Measurements from ENCODE around the gene TLR8. TPM values are rescaled to one million over a fixed set of nuclear protein-coding genes. Genes with fewer than 3 reads are reported as not detected.

Gene TLR8
- 0.01 TPM in 1 of 2 replicates, not detected in the other for polyA plus RNA-seq (2013)

DNA sequence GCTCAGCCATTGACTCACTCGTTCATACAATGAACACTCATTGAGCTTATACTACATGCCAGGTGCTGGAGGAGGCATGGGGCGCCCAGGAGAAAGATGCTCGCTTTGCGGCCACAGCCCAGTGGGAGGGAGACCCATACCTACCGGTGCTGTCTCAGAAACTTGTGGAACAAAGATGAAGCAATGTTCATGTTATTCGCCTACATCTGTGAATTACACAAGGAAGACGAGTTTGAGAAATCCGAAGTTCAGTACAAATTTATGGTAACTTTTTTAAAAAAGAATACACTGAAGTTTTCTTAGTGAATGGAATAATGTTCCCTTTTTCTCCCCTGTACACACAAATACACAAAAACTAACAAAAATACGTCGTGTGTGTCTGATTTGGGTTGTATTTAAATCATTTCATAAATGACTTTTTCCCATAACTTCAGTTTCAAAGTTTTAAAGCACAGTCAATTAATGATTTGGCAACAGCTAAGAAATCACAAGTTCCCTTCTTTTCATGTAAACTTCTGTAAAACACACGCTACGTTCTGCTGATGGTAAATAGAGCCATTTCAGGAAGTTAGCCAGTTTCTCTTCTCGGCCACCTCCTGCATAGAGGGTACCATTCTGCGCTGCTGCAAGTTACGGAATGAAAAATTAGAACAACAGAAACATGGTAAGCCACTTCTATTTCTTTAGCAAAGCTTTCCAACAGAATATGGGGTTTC, at the start of gene TLR8:
Gene TLR8 (plus strand): TSS at position 575 of the 716 bp plus-strand sequence. CDS start 87 bp downstream, at position 662.
- no peak within 1 kb of the TSS for H3K14ac ChIP-seq (ENCODE audit: low read length)
- H3K4ac ChIP-seq (ENCODE audit: low read depth, low read length) = no peak within 1 kb of the TSS
- no peak within 1 kb of the TSS for H2AFZ ChIP-seq (ENCODE audit: insufficient read depth, low read length, poor library complexity)
- no peak within 1 kb of the TSS for H2BK12ac ChIP-seq (ENCODE audit: low read length)
- H2BK120ac ChIP-seq (ENCODE audit: insufficient read depth, low read length, poor library complexity) = no peak within 1 kb of the TSS
- no peaks in the 10 kb centered on the region for H3K9me3 ChIP-seq (ENCODE audit: insufficient read depth, low read depth, low read length)
- H2BK5ac ChIP-seq (ENCODE audit: low read depth, low read length, poor library complexity) = no peak within 1 kb of the TSS
- H3K18ac ChIP-seq (ENCODE audit: low read length) = no peak within 1 kb of the TSS
- no peak within 1 kb of the TSS for H3K4me2 ChIP-seq (ENCODE audit: low read length)
- H3K27ac ChIP-seq (ENCODE audit: low read depth, low read length) = no peak within 1 kb of the TSS
- WGBS (ENCODE audit: extremely low coverage, insufficient coverage, insufficient read length) = no CpG with 5 or more reads among the region's 15 CpGs
- H4K91ac ChIP-seq (ENCODE audit: low read depth, low read length) = no peak within 1 kb of the TSS
- no peak within 1 kb of the TSS for H3K9ac ChIP-seq (ENCODE audit: low read length)
- H3K27me3 ChIP-seq (ENCODE audit: insufficient read depth, low read length) = no peaks in the 10 kb centered on the region
- H4K8ac ChIP-seq (ENCODE audit: low read depth, low read length) = no peak within 1 kb of the TSS
- H2AK5ac ChIP-seq (ENCODE audit: low read length) = no peak within 1 kb of the TSS
- H3K4me1 ChIP-seq (ENCODE audit: control insufficient read depth in 1 of 2, insufficient read depth in 2 of 2, low read length in 2 of 2) = no peaks in the 10 kb centered on the region
- no peaks in the 10 kb centered on the region for H3K36me3 ChIP-seq (ENCODE audit: control insufficient read depth in 1 of 2, insufficient read depth in 2 of 2, low read length in 2 of 2)
- H3K79me1 ChIP-seq (ENCODE audit: low read length) = no peaks in the 10 kb centered on the region
- DNase-seq = no peak
- no peak within 1 kb of the TSS for H4K12ac ChIP-seq (ENCODE audit: low read depth, low read length)
- H3K4me3 ChIP-seq (ENCODE audit: low read depth, low read length) = no peak within 1 kb of the TSS
- H3K79me2 ChIP-seq (ENCODE audit: control insufficient read depth, insufficient read depth, low read length, poor library complexity) = no peaks in the 10 kb centered on the region
- no peak within 1 kb of the TSS for H3K23ac ChIP-seq (ENCODE audit: low read length)

GRCh38 chrX:12865359-12865758, 41.1 kb upstream of the TLR8 start:
- Histone ChIP-seq H3K27me3 (ENCODE audit: insufficient read depth, low read length) (no peaks in the 10 kb centered on the region), H3K14ac (ENCODE audit: low read length) (no peak overlapping the region), H3K4me3 (ENCODE audit: low read depth, low read length) (no peak overlapping the region), H3K27ac (ENCODE audit: low read depth, low read length) (no peak overlapping the region), H3K4me1 (ENCODE audit: control insufficient read depth in 1 of 2, insufficient read depth in 2 of 2, low read length in 2 of 2) (peaks cover 0 to 2% of the 10 kb centered on the region in 2 experiments), H3K18ac (ENCODE audit: low read length) (no peak overlapping the region), H3K9me3 (ENCODE audit: insufficient read depth, low read depth, low read length) (no peaks in the 10 kb centered on the region), H2AK5ac (ENCODE audit: low read length) (no peak overlapping the region), H3K4ac (ENCODE audit: low read depth, low read length) (no peak overlapping the region), H4K12ac (ENCODE audit: low read depth, low read length) (no peak overlapping the region), H4K8ac (ENCODE audit: low read depth, low read length) (no peak overlapping the region), H3K79me2 (ENCODE audit: control insufficient read depth, insufficient read depth, low read length, poor library complexity) (no peaks in the 10 kb centered on the region), H3K79me1 (ENCODE audit: low read length) (peaks cover 5% of the 10 kb centered on the region), H2BK5ac (ENCODE audit: low read depth, low read length, poor library complexity) (no peak overlapping the region), H3K36me3 (ENCODE audit: control insufficient read depth in 1 of 2, insufficient read depth in 2 of 2, low read length in 2 of 2) (no peaks in the 10 kb centered on the region), H2AFZ (ENCODE audit: insufficient read depth, low read length, poor library complexity) (no peak overlapping the region), H3K23ac (ENCODE audit: low read length) (no peak overlapping the region), H4K91ac (ENCODE audit: low read depth, low read length) (no peak overlapping the region), H2BK120ac (ENCODE audit: insufficient read depth, low read length, poor library complexity) (no peak overlapping the region), H3K9ac (ENCODE audit: low read length) (no peak overlapping the region), H2BK12ac (ENCODE audit: low read length) (no peak overlapping the region), H3K4me2 (ENCODE audit: low read length) (no peak overlapping the region)
- no CpG with 5 or more reads among the region's 7 CpGs for WGBS (ENCODE audit: extremely low coverage, insufficient coverage, insufficient read length)
- DNase-seq = no peak

DNA sequence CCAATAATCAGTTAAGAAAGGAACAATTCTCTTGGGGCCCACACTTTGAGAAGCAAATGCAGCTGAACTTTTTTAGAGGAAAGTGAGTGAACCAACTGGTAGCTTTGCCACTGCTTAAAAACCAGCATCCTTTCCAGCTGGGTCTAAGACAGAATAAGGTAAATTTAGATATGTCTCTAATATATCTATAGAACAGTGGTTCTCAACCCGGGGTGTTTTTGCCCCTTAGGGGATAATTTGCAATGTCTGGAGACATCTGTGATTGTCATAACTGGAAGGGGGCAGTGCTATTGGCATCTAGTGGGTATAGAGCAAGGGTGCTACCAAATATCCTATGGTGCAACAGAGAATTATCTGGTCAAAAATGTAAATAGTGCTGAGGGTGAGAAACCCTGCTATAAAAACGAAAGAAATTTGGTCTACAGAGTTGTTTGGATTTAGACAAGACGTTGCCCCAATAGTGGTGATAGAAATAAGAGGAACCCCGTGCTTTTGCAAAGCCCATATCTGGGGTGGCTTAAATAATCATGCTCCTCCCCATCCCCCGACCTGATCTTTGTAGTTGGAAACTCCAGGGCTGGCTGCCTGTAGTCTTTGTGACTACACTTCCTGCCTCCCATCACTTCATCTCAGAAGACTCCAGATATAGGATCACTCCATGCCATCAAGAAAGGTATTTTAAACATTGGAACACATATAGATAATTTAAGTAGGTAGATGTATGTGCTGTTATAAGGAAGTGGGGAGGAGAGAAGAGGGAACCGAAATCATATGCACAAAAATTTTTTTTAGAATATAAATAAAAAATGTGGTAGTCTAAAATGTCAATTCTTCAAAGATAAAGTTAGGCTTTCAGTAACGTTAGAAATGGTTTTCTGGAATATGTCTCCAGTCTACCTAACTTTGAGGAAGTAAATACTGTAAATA, 39.7 kb upstream of the TLR8 start, which contains the start of gene TLR7:
Gene TLR7 (plus strand): TSS at position 622 of the 927 bp plus-strand sequence. CDS start 507 bp downstream, outside the sequence.
- no CpG with 5 or more reads among the region's 7 CpGs for WGBS (ENCODE audit: extremely low coverage, insufficient coverage, insufficient read length)
- Histone ChIP-seq H4K91ac (ENCODE audit: low read depth, low read length) (no peak within 1 kb of the TSS), H3K79me1 (ENCODE audit: low read length) (peaks cover 8% of the 10 kb centered on the region), H3K4me2 (ENCODE audit: low read length) (peak within 1 kb of the TSS; percentile 10), H3K79me2 (ENCODE audit: control insufficient read depth, insufficient read depth, low read length, poor library complexity) (no peaks in the 10 kb centered on the region), H3K9me3 (ENCODE audit: insufficient read depth, low read depth, low read length) (no peaks in the 10 kb centered on the region), H3K36me3 (ENCODE audit: control insufficient read depth in 1 of 2, insufficient read depth in 2 of 2, low read length in 2 of 2) (no peaks in the 10 kb centered on the region), H3K23ac (ENCODE audit: low read length) (no peak within 1 kb of the TSS), H4K8ac (ENCODE audit: low read depth, low read length) (no peak within 1 kb of the TSS), H4K12ac (ENCODE audit: low read depth, low read length) (no peak within 1 kb of the TSS), H3K27me3 (ENCODE audit: insufficient read depth, low read length) (no peaks in the 10 kb centered on the region), H3K4ac (ENCODE audit: low read depth, low read length) (no peak within 1 kb of the TSS), H3K4me3 (ENCODE audit: low read depth, low read length) (no peak within 1 kb of the TSS), H3K9ac (ENCODE audit: low read length) (no peak within 1 kb of the TSS), H3K14ac (ENCODE audit: low read length) (no peak within 1 kb of the TSS), H2AFZ (ENCODE audit: insufficient read depth, low read length, poor library complexity) (no peak within 1 kb of the TSS), H3K4me1 (ENCODE audit: control insufficient read depth in 1 of 2, insufficient read depth in 2 of 2, low read length in 2 of 2) (peaks cover 0 to 6% of the 10 kb centered on the region in 2 experiments), H2BK5ac (ENCODE audit: low read depth, low read length, poor library complexity) (no peak within 1 kb of the TSS), H2BK120ac (ENCODE audit: insufficient read depth, low read length, poor library complexity) (peak within 1 kb of the TSS; percentile 43), H3K18ac (ENCODE audit: low read length) (no peak within 1 kb of the TSS), H2BK12ac (ENCODE audit: low read length) (no peak within 1 kb of the TSS), H2AK5ac (ENCODE audit: low read length) (no peak within 1 kb of the TSS), H3K27ac (ENCODE audit: low read depth, low read length) (peak within 1 kb of the TSS; percentile 52)
- DNase-seq = no peak

- peak overlapping the region; percentile 52 for H3K27ac ChIP-seq (ENCODE audit: low read depth, low read length)
- no peak overlapping the region for H4K12ac ChIP-seq (ENCODE audit: low read depth, low read length)
- no peak overlapping the region for H2BK5ac ChIP-seq (ENCODE audit: low read depth, low read length, poor library complexity)
- no peak overlapping the region for H2AFZ ChIP-seq (ENCODE audit: insufficient read depth, low read length, poor library complexity)
- no peaks in the 10 kb centered on the region for H3K9me3 ChIP-seq (ENCODE audit: insufficient read depth, low read depth, low read length)
- H2BK120ac ChIP-seq (ENCODE audit: insufficient read depth, low read length, poor library complexity) = no peak overlapping the region
- DNase-seq = no peak
- peaks cover 12% of the 10 kb centered on the region for H3K79me1 ChIP-seq (ENCODE audit: low read length)
- peak overlapping the region; percentile 10 for H3K4me2 ChIP-seq (ENCODE audit: low read length)
- H3K79me2 ChIP-seq (ENCODE audit: control insufficient read depth, insufficient read depth, low read length, poor library complexity) = no peaks in the 10 kb centered on the region
- no peaks in the 10 kb centered on the region for H3K36me3 ChIP-seq (ENCODE audit: control insufficient read depth in 1 of 2, insufficient read depth in 2 of 2, low read length in 2 of 2)
- H3K14ac ChIP-seq (ENCODE audit: low read length) = no peak overlapping the region
- no peak overlapping the region for H4K91ac ChIP-seq (ENCODE audit: low read depth, low read length)
- no peak overlapping the region for H2AK5ac ChIP-seq (ENCODE audit: low read length)
- no peak overlapping the region for H3K18ac ChIP-seq (ENCODE audit: low read length)
- no peak overlapping the region for H3K23ac ChIP-seq (ENCODE audit: low read length)
- no peak overlapping the region for H4K8ac ChIP-seq (ENCODE audit: low read depth, low read length)
- peaks cover 4 to 13% of the 10 kb centered on the region in 2 experiments for H3K4me1 ChIP-seq (ENCODE audit: control insufficient read depth in 1 of 2, insufficient read depth in 2 of 2, low read length in 2 of 2)
- WGBS (ENCODE audit: extremely low coverage, insufficient coverage, insufficient read length) = no CpG with 5 or more reads among the region's 4 CpGs
- no peak overlapping the region for H3K4me3 ChIP-seq (ENCODE audit: low read depth, low read length)
- H3K4ac ChIP-seq (ENCODE audit: low read depth, low read length) = no peak overlapping the region
- no peaks in the 10 kb centered on the region for H3K27me3 ChIP-seq (ENCODE audit: insufficient read depth, low read length)
- no peak overlapping the region for H2BK12ac ChIP-seq (ENCODE audit: low read length)
- H3K9ac ChIP-seq (ENCODE audit: low read length) = no peak overlapping the region
Measured at GRCh38 chrX:12867685-12868084, 38.7 kb upstream of the TLR8 start.

Data from trophoblast cell (in vitro differentiated cells and primary cell).